GM04504 (cell line): ENCODE results near the gene DNAH7.
A peak's percentile ranks its signal among the peaks of the same experiment; 100 is the strongest.
"Not testable (repeated sequence)": the region's sequence is repeated elsewhere in the genome, so short reads cannot be mapped to it uniquely, and the experiment has no call there.

Source experiments
- DNase-seq: peaks from one replicate; pipeline ENCODE4 v3.0.0-alpha.2; 2012; ENCODE audit warnings: low read depth

The DNAH7 gene

GRCh38 chr2:195716466-195716865 lies 352.2 kb downstream of the DNAH7 start:
- DNase-seq, result no peak

- DNase-seq, result no peak
These were observed 357.2 kb downstream of the DNAH7 start for GRCh38 chr2:195711478-195711877.

- DNase-seq, result peak; percentile 10
These were observed 358.5 kb downstream of the DNAH7 start for GRCh38 chr2:195709901-195710806.

DNA sequence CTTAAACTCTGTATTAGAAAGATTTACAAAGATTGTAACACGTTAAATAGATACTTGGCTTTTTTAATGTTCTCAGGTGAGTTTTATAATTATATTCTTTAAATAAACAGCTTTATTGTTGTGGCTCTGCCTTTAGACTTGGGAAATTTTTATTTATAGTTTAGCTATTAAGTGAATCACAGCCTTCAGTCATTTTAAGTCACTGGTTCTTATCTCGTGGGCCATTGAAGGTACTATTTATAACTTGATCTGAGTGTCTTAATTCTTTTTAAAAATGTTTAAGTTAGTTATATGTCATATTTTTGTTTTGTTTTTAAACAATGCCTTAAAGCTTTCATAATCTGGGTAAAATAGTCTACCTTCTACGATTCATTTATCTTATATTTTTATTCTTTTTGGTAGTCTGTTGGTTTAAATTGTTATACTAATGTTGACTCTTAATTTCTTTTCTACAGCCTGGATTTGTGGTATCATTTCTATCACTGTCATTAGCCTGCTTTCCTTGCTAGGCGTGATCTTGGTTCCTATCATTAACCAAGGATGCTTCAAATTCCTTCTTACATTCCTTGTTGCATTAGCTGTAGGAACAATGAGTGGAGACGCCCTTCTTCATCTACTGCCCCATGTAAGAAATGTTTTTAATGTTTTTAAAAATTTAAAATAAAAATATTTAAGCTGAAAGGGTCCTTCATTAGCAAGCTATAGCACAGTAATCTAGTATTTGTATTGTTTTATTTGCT lies 362.3 kb downstream of the DNAH7 start:
- DNase-seq, result no peak

DNA sequence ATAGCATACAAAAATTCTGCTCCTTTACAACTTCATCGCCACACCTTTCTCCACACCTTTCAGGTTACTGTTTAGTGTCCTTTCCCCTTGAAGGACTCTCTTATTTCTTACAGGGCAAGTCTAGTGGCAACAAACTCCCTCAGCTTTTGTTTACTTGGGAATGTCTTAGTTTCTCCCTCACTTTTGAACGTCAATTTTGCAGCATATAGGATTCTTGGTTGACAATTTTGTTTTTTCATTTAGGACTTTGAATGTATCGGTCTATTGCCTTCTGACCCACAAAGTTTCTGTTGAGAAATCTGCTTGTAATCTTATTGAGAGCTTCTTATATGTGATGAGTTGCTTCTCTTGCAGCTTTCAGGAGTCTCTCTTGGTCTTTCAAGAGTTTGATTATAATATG lies 368.2 kb downstream of the DNAH7 start:
- DNase-seq, result no peak

GRCh38 chr2:195697681-195698220 lies 370.9 kb downstream of the DNAH7 start:
- no peak for DNase-seq

- DNase-seq, result no peak
These were observed 372.6 kb downstream of the DNAH7 start for GRCh38 chr2:195696012-195696411.

GRCh38 chr2:195695002-195695631 lies 373.5 kb downstream of the DNAH7 start:
- no peak for DNase-seq

GRCh38 chr2:195694553-195694952 lies 374.1 kb downstream of the DNAH7 start:
- no peak for DNase-seq

DNA sequence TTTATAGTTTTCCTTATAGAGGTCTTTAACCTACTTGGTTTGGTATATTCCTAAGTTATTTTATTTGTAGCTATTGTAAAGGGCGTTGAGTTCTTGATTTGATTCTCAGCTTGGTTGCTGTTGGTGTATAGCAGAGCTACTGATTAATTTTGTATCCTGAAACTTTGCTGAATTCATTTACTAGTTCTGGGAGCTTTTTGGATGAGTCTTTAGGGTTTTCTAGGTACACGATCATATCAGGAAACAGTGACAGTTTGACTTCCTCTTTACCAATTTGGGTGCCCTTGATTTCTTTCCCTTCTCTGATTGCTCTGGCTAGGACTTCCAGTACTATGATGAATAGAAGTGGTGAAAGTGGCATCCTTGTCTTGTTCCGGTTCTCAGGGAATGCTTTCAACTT lies 376.1 kb downstream of the DNAH7 start:
- DNase-seq, result not testable (repeated sequence)
